ENCODE results near the gene FBLN2. TPM values are rescaled to one million over a fixed set of nuclear protein-coding genes. Genes with fewer than 3 reads are reported as not detected.

Gene FBLN2
- total and polyA plus RNA-seq, 10 of the 15 experiments (the other 5 are each of a cell fraction or from before 2014, with no cell fraction given): 0.03 to 0.41 (median 0.12) TPM; not detected in 2

DNA sequence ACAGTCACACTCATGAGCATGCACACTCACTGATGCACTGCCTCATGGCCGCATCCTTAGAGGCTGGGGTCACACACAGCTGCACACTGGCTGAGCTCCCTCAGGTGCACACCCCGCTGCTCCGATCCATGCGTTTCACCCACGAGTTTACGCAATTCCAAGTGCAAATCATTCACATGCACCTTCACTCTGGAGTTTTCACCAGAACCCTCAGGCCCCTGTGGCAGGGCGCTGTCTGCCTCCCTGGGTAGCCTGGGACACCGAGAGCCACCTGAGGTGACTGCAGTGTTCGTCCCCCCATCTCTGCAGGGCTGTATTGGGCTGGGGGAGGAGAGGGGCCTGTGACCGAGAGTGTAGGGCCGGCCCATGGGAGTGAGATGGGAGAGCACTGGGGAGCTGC, 134.8 kb downstream of the FBLN2 start:
- CTCF ChIA-PET: no interaction called here
- no peaks in the 10 kb centered on the region for H3K4me1 ChIP-seq (ENCODE audit: control insufficient read depth, insufficient read depth, low read length)
- WGBS (ENCODE audit: insufficient coverage, insufficient replicate concordance, low lambda C conversion rate, missing lambda C conversion rate): 56% methylated on average over 11 of the region's 11 CpGs
- no peak overlapping the region for H3K9ac ChIP-seq (ENCODE audit: control insufficient read depth, insufficient read depth, low read length)
- SMC1A ChIA-PET (ENCODE audit: uncharacterized antibody, unreplicated experiment): no interaction called here
- no peak overlapping the region for H2AFZ ChIP-seq (ENCODE audit: control insufficient read depth, low read depth, low read length)
- H3K27me3 ChIP-seq (replicated peaks in 1 of 2; ENCODE audit: control insufficient read depth in 2 of 2, insufficient read depth in 2 of 2, low read length in 1 of 2): peaks cover 2% of the 10 kb centered on the region in 2 experiments; a peak in 3 of 4 replicates
- H3K27ac ChIP-seq (ENCODE audit: control insufficient read depth, insufficient read depth): no peak overlapping the region
- BruUV-seq (replicated peaks): no TSS peak
- in situ Hi-C loops (cut with MboI): no loop called here
- ATAC-seq (no peak), FAIRE-seq (no peak), DNase-seq (ENCODE audit: low read depth, low spot score) (no peak)
- intact Hi-C loops (cut with micrococcal nuclease; ENCODE audit: unreplicated experiment): no loop called here
- H3K79me2 ChIP-seq (ENCODE audit: control insufficient read depth, insufficient read depth, low read length): no peaks in the 10 kb centered on the region
- H3K4me2 ChIP-seq (ENCODE audit: control insufficient read depth, insufficient read depth): no peak overlapping the region
- no peaks in the 10 kb centered on the region for H4K20me1 ChIP-seq (ENCODE audit: control insufficient read depth, insufficient read depth)
- POLR2A ChIA-PET: no interaction called here
- RAD21 ChIA-PET (ENCODE audit: unreplicated experiment): no interaction called here
- no peaks in the 10 kb centered on the region for H3K9me3 ChIP-seq (replicated peaks; ENCODE audit: control insufficient read depth, insufficient read depth, low read length)
- H3K36me3 ChIP-seq (ENCODE audit: control insufficient read depth in 2 of 2, insufficient read depth in 2 of 2, low read length in 1 of 2): no peaks in the 10 kb centered on the region
- no peak overlapping the region for H3K4me3 ChIP-seq
- TF ChIP-seq CBFB (IDR thresholded peaks at IDR 0.05; ENCODE audit: low read depth) (no peak), ZZZ3 (IDR thresholded peaks at IDR 0.05; ENCODE audit: control insufficient read depth, insufficient read length, low read depth) (no peak), TCF7 (IDR thresholded peaks at IDR 0.05; ENCODE audit: borderline replicate concordance) (no peak), BMI1 (IDR thresholded peaks at IDR 0.05; ENCODE audit: borderline replicate concordance) (no peak), CBX5 (IDR thresholded peaks at IDR 0.05; ENCODE audit: low read depth) (no peak), SMC3 (IDR thresholded peaks at IDR 0.05; ENCODE audit: borderline replicate concordance, low read length) (no peak), CREB1 (IDR thresholded peaks at IDR 0.05; ENCODE audit: low read depth) (no peak), GATAD2B (conservative IDR thresholded peaks at IDR 0.05; ENCODE audit: low read depth) (no peak), HDAC6 (IDR thresholded peaks at IDR 0.05; ENCODE audit: unreplicated experiment) (no peak), CUX1 (IDR thresholded peaks at IDR 0.05; ENCODE audit: insufficient replicate concordance, low read depth, low read length) (no peak), NFXL1 (IDR thresholded peaks at IDR 0.05; ENCODE audit: borderline replicate concordance) (no peak), EED (IDR thresholded peaks at IDR 0.05; ENCODE audit: low read depth) (no peak), LARP7 (IDR thresholded peaks at IDR 0.05) (no peak), ATF7 (IDR thresholded peaks at IDR 0.05; ENCODE audit: low read depth) (no peak)
- TF ChIP-seq, protein P1, sequence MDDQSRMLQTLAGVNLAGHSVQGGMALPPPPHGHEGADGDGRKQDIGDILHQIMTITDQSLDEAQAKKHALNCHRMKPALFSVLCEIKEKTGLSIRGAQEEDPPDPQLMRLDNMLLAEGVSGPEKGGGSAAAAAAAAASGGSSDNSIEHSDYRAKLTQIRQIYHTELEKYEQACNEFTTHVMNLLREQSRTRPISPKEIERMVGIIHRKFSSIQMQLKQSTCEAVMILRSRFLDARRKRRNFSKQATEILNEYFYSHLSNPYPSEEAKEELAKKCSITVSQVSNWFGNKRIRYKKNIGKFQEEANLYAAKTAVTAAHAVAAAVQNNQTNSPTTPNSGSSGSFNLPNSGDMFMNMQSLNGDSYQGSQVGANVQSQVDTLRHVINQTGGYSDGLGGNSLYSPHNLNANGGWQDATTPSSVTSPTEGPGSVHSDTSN (IDR thresholded peaks at IDR 0.05; ENCODE audit: insufficient replicate concordance, low read depth, low read length): no peak
- TF ChIP-seq, protein P2, sequence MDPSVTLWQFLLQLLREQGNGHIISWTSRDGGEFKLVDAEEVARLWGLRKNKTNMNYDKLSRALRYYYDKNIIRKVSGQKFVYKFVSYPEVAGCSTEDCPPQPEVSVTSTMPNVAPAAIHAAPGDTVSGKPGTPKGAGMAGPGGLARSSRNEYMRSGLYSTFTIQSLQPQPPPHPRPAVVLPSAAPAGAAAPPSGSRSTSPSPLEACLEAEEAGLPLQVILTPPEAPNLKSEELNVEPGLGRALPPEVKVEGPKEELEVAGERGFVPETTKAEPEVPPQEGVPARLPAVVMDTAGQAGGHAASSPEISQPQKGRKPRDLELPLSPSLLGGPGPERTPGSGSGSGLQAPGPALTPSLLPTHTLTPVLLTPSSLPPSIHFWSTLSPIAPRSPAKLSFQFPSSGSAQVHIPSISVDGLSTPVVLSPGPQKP (IDR thresholded peaks at IDR 0.05; ENCODE audit: low read depth, low read length): no peak
- TF ChIP-seq, protein P3, sequence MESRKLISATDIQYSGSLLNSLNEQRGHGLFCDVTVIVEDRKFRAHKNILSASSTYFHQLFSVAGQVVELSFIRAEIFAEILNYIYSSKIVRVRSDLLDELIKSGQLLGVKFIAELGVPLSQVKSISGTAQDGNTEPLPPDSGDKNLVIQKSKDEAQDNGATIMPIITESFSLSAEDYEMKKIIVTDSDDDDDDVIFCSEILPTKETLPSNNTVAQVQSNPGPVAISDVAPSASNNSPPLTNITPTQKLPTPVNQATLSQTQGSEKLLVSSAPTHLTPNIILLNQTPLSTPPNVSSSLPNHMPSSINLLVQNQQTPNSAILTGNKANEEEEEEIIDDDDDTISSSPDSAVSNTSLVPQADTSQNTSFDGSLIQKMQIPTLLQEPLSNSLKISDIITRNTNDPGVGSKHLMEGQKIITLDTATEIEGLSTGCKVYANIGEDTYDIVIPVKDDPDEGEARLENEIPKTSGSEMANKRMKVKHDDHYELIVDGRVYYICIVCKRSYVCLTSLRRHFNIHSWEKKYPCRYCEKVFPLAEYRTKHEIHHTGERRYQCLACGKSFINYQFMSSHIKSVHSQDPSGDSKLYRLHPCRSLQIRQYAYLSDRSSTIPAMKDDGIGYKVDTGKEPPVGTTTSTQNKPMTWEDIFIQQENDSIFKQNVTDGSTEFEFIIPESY (IDR thresholded peaks at IDR 0.05): no peak

Data from GM12878 (cell line).